Caco-2 (cell line): Measurements from ENCODE around the gene ALG14. TPM values are rescaled to one million over a fixed set of nuclear protein-coding genes. Genes with fewer than 3 reads are reported as not detected.

ENCODE experiments used
- BruUV-seq: library from RNA; stranded (reverse); fragments of 400-500 nt; replicated peaks from 2 replicates; lab custom pipeline; 2021; lab: Mats Ljungman, UMichigan
- CTCF ChIA-PET: fragments of 300-600 bp; sonication (Branson Sonifier 250); formaldehyde crosslinking; loops from one replicate; lab custom pipeline; 2022; ENCODE audit warnings: antibody characterized with exemption; lab: Charles Lee
- POLR2A ChIA-PET: fragments of 300-600 bp; sonication (Branson Sonifier 250); formaldehyde crosslinking; loops from one replicate; lab custom pipeline; 2022; ENCODE audit warnings: antibody characterized with exemption; lab: Charles Lee
- DNase-seq, 2 experiments: peaks; one replicate each; pipeline versions ENCODE4 v3.0.0 to v3.0.0-alpha.2; 2020 to 2022
- H3K27me3 ChIP-seq: replicated peaks from 2 replicates; pipeline ENCODE4 v1.6.0; 2011; ENCODE audit warnings: low read length; ENCODE audit not compliant: control insufficient read depth, insufficient read depth
- H3K36me3 ChIP-seq: 2 replicates; pipeline ENCODE4 v1.5.1; 2011; ENCODE audit warnings: low read length; ENCODE audit not compliant: control insufficient read depth, insufficient read depth
- H3K4me1 ChIP-seq: fragments of 250-450 bp; sonication (Bioruptor Pico); 2 replicates; pipeline ENCODE4 v1.5.1; 2020; ENCODE audit warnings: mild to moderate bottlenecking
- H3K4me3 ChIP-seq: 2 replicates; pipeline ENCODE4 v1.5.1; 2011; ENCODE audit warnings: low read depth, mild to moderate bottlenecking, control low read depth, low read length
- H3K9me3 ChIP-seq: fragments of 250-450 bp; sonication (Bioruptor Pico); 2 replicates; pipeline ENCODE4 v1.5.1; 2020; ENCODE audit warnings: mild to moderate bottlenecking, moderate library complexity
- H3K27ac Mint-ChIP-seq: one replicate; pipeline ENCODE4 v1.8.0; 2022; ENCODE audit warnings: mixed read lengths; ENCODE audit not compliant: unreplicated experiment
- H3K27me3 Mint-ChIP-seq: one replicate; pipeline ENCODE4 v1.8.0; 2022; ENCODE audit warnings: mixed read lengths; ENCODE audit not compliant: insufficient read depth, unreplicated experiment
- H3K36me3 Mint-ChIP-seq: one replicate; pipeline ENCODE4 v1.8.0; 2022; ENCODE audit warnings: mild to moderate bottlenecking, mixed read lengths; ENCODE audit not compliant: insufficient read depth, unreplicated experiment
- H3K4me1 Mint-ChIP-seq: one replicate; pipeline ENCODE4 v1.8.0; 2022; ENCODE audit warnings: low read depth, mixed read lengths; ENCODE audit not compliant: unreplicated experiment
- H3K4me3 Mint-ChIP-seq: one replicate; pipeline ENCODE4 v1.8.0; 2022; ENCODE audit warnings: mild to moderate bottlenecking, moderate library complexity, mixed read lengths; ENCODE audit not compliant: unreplicated experiment
- H3K9me3 Mint-ChIP-seq: one replicate; pipeline ENCODE4 v1.8.0; 2022; ENCODE audit warnings: mixed read lengths; ENCODE audit not compliant: unreplicated experiment
- CTCF ChIP-seq, 2 experiments: fragments of 200-600 bp in 1 of 2; IDR thresholded peaks; 1 replicate in 1 of 2; 2 replicates in 1 of 2; pipeline versions ENCODE4 v1.5.1 to v1.8.0; 2011 to 2022; ENCODE audit warnings: antibody characterized with exemption in 1 of 2, control low read depth in 1 of 2, inconsistent platforms in 1 of 2, low read depth in 1 of 2, low read length in 1 of 2, mild to moderate bottlenecking in 1 of 2, moderate library complexity in 1 of 2; ENCODE audit not compliant: insufficient read depth in 1 of 2, severe bottlenecking in 1 of 2, unreplicated experiment in 1 of 2
- intact Hi-C: fragments of 100-400 bp; cut with micrococcal nuclease; formaldehyde crosslinking; loops from one replicate; pipeline ENCODE4 v1.10.0; 2022; ENCODE audit not compliant: unreplicated experiment
- total RNA-seq: library from RNA; stranded (reverse); gene quantifications from 2 replicates; pipeline ENCODE4 v1.2.3, GENCODE V29; 2022

The ALG14 gene
- total RNA-seq, 1 experiment from 2014 or later, result 4.5 TPM

DNA sequence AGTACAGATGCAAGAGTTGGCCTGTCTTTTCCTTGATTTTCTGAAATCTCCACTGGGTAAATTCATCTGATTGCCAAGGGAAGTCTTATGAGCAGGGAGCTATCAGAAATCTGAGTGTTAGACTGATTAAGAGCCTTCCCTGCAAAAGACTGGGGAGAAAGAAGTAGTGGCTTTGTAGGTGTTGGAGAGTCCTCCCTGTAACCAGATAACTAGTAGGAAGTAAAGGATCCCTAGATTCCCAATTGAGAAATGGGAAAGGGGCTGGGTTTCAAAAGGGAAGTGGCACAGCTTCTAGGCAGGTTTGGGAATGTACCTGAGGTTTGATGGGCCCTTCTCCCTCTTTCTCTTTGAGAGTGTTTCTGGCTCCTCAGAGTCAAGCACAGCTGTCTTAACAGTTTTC, 46.5 kb upstream of the ALG14 start:
- Mint-ChIP-seq H3K4me3 (peak overlapping the region; percentile 75), H3K9me3 (no peaks in the 10 kb centered on the region), H3K36me3 (no peaks in the 10 kb centered on the region), H3K27ac (no peak overlapping the region), H3K27me3 (no peaks in the 10 kb centered on the region), H3K4me1 (peaks cover 21% of the 10 kb centered on the region)
- TF ChIP-seq CTCF (IDR thresholded peaks at IDR 0.05; ENCODE audit: insufficient read depth in 1 of 2, low read depth in 1 of 2, low read length in 1 of 2, severe bottlenecking in 1 of 2, unreplicated experiment in 1 of 2), result no peak
- ChIA-PET CTCF (interaction anchor here (0.6 kb wide), 1 partner anchor 114 kb away, joined by 3 read pairs; no protein-coding TSS in a partner anchor), POLR2A (interaction anchor here (0.5 kb wide), 1 partner anchor 114 kb away, joined by 3 read pairs; no protein-coding TSS in a partner anchor)
- Histone ChIP-seq H3K4me1 (peaks cover 42% of the 10 kb centered on the region), H3K36me3 (no peaks in the 10 kb centered on the region), H3K4me3 (no peak overlapping the region), H3K27me3 (no peaks in the 10 kb centered on the region), H3K9me3 (no peaks in the 10 kb centered on the region)
- no peak for DNase-seq
- intact Hi-C loops, result no loop called here
- no TSS peak for BruUV-seq

GRCh38 chr1:95118710-95119109, 46.0 kb upstream of the ALG14 start:
- peaks cover 20% of the 10 kb centered on the region for H3K4me1 Mint-ChIP-seq
- H3K4me3 Mint-ChIP-seq, result peak overlapping the region; percentile 75
- peaks cover 42% of the 10 kb centered on the region for H3K4me1 ChIP-seq
- no peaks in the 10 kb centered on the region for H3K27me3 Mint-ChIP-seq
- POLR2A ChIA-PET, result interaction anchor here (0.5 kb wide), 1 partner anchor 115 kb away, joined by 3 read pairs; no protein-coding TSS in a partner anchor
- no peak overlapping the region for H3K27ac Mint-ChIP-seq
- intact Hi-C loops, result no loop called here
- DNase-seq, result no peak
- no peak overlapping the region for H3K4me3 ChIP-seq
- TSS peak; percentile 54 for BruUV-seq
- H3K36me3 Mint-ChIP-seq, result no peaks in the 10 kb centered on the region
- no peaks in the 10 kb centered on the region for H3K36me3 ChIP-seq
- CTCF ChIA-PET, result interaction anchor here (0.6 kb wide), 1 partner anchor 115 kb away, joined by 3 read pairs; no protein-coding TSS in a partner anchor
- no peak for TF ChIP-seq CTCF (IDR thresholded peaks at IDR 0.05; ENCODE audit: insufficient read depth in 1 of 2, low read depth in 1 of 2, low read length in 1 of 2, severe bottlenecking in 1 of 2, unreplicated experiment in 1 of 2)
- H3K9me3 ChIP-seq, result no peaks in the 10 kb centered on the region
- H3K9me3 Mint-ChIP-seq, result no peaks in the 10 kb centered on the region
- no peaks in the 10 kb centered on the region for H3K27me3 ChIP-seq

DNA sequence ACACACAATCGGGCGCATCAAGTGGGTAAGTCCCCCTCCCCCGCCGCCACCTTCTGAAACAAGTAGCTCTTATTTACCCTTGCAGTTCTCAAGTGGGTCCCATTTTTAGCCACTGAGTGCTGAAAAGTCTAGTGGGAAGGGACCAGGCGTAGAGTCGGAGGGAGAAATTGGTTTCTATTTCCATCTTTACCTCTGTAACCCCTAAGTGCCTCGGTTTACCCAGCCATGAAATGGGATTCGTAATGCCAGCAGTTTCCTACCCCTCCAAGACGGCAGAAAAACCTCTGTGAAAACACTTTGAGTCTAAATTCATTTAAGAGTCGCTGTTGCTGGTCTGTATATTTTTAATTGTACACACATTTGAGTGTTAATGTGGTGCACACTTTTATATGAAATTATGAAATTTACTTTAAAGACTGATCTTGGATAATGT, 45.3 kb upstream of the ALG14 start:
- no TSS peak for BruUV-seq
- DNase-seq, result no peak
- H3K27ac Mint-ChIP-seq, result no peak overlapping the region

More for the DNA sequence above, 45.3 kb upstream of the ALG14 start:
- Histone ChIP-seq H3K4me1 (peaks cover 38% of the 10 kb centered on the region), H3K4me3 (peak overlapping the region; percentile 59), H3K36me3 (no peaks in the 10 kb centered on the region), H3K27me3 (no peaks in the 10 kb centered on the region), H3K9me3 (no peaks in the 10 kb centered on the region)
- intact Hi-C loops, result no loop called here
- Mint-ChIP-seq H3K4me1 (peaks cover 14% of the 10 kb centered on the region), H3K27me3 (no peaks in the 10 kb centered on the region), H3K36me3 (no peaks in the 10 kb centered on the region), H3K9me3 (no peaks in the 10 kb centered on the region), H3K4me3 (peak overlapping the region; percentile 75)
- ChIA-PET CTCF (interaction anchor here (1.1 to 1.6 kb wide), 4 partner anchors 31 to 116 kb away, joined by 3 to 12 read pairs (median 4); partner anchors contain the start of gene RWDD3), POLR2A (interaction anchor here (0.5 kb wide), 1 partner anchor 116 kb away, joined by 6 read pairs; no protein-coding TSS in a partner anchor)
- no peak for TF ChIP-seq CTCF (IDR thresholded peaks at IDR 0.05; ENCODE audit: insufficient read depth in 1 of 2, low read depth in 1 of 2, low read length in 1 of 2, severe bottlenecking in 1 of 2, unreplicated experiment in 1 of 2)
